GM12865 (cell line): ENCODE measurements around the gene TCEAL4.

Experiments
- DNase-seq: peaks from one replicate; pipeline ENCODE4 v3.0.0; 2010; ENCODE audit warnings: low read depth
- H3K4me3 ChIP-seq: 2 replicates; pipeline ENCODE4 v1.5.1; 2011; ENCODE audit warnings: mild to moderate bottlenecking, low read depth, low read length, control low read depth
- CTCF ChIP-seq: IDR thresholded peaks from 2 replicates; pipeline ENCODE4 v1.5.1; 2011; ENCODE audit warnings: low read length, control low read depth, low read depth, inconsistent platforms; ENCODE audit not compliant: insufficient read depth; ENCODE audit errors: missing control alignments

The TCEAL4 gene

GRCh38 chrX:103610282-103610681, 25.0 kb downstream of the TCEAL4 start:
- H3K4me3 ChIP-seq = no peak overlapping the region
- no peak for TF ChIP-seq CTCF
- DNase-seq = no peak

- DNase-seq = no peak
- no peak overlapping the region for H3K4me3 ChIP-seq
- no peak for TF ChIP-seq CTCF
These were observed 28.1 kb downstream of the TCEAL4 start for GRCh38 chrX:103613362-103613890.

GRCh38 chrX:103614999-103615398, 29.7 kb downstream of the TCEAL4 start:
- no peak for DNase-seq
- H3K4me3 ChIP-seq = no peak overlapping the region
- no peak for TF ChIP-seq CTCF

- DNase-seq = no peak
- H3K4me3 ChIP-seq = no peak overlapping the region
- no peak for TF ChIP-seq CTCF
These were observed 30.6 kb downstream of the TCEAL4 start for GRCh38 chrX:103615781-103616371.

GRCh38 chrX:103616676-103617186, 31.4 kb downstream of the TCEAL4 start:
- H3K4me3 ChIP-seq = no peak overlapping the region
- TF ChIP-seq CTCF = no peak
- no peak for DNase-seq

- no peak for TF ChIP-seq CTCF
- H3K4me3 ChIP-seq = no peak overlapping the region
- no peak for DNase-seq
These were observed 38.8 kb downstream of the TCEAL4 start for GRCh38 chrX:103624111-103624510.

- H3K4me3 ChIP-seq = no peak overlapping the region
- DNase-seq = no peak
- TF ChIP-seq CTCF = no peak
These were observed 41.5 kb downstream of the TCEAL4 start for GRCh38 chrX:103626855-103627254.
